ENCODE data around the gene PAM16.

PAM16 gene

DNA sequence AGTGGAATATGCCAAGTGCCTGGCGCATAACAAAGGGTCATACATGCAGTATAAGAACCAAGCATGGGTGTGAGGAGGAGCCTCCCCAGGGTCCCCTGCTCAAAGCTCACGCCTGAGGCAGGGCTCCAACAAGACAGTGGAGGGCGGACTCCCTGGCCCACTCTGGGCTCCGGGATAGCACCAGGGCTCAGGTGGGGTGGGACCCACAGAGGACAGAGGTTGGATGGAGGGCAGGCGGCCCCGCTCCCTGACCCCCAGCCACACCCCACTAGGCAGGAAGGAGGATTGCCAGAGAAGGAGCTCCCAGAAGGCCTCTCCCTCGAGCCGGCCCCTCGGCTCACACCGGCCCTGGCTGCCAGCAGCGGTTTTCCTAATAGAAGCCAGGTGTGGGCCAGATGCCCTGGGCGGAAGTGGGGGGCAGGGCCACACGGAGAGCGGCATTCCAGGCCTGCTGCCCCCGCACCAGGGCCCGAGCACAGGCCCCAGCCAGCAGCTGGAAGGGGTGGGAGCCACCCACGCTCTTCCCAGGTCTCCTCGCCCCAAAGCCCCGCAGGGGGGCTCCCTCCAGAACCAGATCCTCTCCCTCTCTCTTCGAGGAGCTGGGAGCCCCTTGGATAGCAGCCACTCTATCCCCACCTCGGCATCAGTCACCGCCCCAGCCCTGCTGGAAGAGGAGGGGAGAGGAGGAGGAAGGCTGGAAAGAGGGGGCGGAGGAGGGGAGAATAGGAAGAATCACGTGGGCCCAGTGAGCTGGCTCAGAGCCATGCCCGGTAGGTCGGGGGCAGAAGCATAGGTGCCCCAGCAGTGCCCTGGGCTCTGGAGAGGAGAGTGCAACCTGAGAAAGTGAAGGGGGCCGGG is 41.5 kb upstream of the PAM16 start:
- H3K4me2 ChIP-seq (ENCODE audit: low read length), result no peak overlapping the region
- H3K27me3 ChIP-seq (ENCODE audit: control insufficient read depth, insufficient read depth, low read length), result no peaks in the 10 kb centered on the region
- no peaks in the 10 kb centered on the region for H3K9me3 ChIP-seq (ENCODE audit: control insufficient read depth, low read length)
- no peak overlapping the region for H3K4me3 ChIP-seq (ENCODE audit: low read depth, low read length)
- TF ChIP-seq, protein P1, sequence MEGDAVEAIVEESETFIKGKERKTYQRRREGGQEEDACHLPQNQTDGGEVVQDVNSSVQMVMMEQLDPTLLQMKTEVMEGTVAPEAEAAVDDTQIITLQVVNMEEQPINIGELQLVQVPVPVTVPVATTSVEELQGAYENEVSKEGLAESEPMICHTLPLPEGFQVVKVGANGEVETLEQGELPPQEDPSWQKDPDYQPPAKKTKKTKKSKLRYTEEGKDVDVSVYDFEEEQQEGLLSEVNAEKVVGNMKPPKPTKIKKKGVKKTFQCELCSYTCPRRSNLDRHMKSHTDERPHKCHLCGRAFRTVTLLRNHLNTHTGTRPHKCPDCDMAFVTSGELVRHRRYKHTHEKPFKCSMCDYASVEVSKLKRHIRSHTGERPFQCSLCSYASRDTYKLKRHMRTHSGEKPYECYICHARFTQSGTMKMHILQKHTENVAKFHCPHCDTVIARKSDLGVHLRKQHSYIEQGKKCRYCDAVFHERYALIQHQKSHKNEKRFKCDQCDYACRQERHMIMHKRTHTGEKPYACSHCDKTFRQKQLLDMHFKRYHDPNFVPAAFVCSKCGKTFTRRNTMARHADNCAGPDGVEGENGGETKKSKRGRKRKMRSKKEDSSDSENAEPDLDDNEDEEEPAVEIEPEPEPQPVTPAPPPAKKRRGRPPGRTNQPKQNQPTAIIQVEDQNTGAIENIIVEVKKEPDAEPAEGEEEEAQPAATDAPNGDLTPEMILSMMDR (IDR thresholded peaks at IDR 0.05), result no peak
- H3K36me3 ChIP-seq (ENCODE audit: control insufficient read depth, insufficient read depth, low read length), result no peaks in the 10 kb centered on the region
- no peak overlapping the region for H3K27ac ChIP-seq
- no peak overlapping the region for H3K9ac ChIP-seq
- no peaks in the 10 kb centered on the region for H3K4me1 ChIP-seq
- H2AFZ ChIP-seq, result no peak overlapping the region
- no peaks in the 10 kb centered on the region for H3K79me2 ChIP-seq

DNA sequence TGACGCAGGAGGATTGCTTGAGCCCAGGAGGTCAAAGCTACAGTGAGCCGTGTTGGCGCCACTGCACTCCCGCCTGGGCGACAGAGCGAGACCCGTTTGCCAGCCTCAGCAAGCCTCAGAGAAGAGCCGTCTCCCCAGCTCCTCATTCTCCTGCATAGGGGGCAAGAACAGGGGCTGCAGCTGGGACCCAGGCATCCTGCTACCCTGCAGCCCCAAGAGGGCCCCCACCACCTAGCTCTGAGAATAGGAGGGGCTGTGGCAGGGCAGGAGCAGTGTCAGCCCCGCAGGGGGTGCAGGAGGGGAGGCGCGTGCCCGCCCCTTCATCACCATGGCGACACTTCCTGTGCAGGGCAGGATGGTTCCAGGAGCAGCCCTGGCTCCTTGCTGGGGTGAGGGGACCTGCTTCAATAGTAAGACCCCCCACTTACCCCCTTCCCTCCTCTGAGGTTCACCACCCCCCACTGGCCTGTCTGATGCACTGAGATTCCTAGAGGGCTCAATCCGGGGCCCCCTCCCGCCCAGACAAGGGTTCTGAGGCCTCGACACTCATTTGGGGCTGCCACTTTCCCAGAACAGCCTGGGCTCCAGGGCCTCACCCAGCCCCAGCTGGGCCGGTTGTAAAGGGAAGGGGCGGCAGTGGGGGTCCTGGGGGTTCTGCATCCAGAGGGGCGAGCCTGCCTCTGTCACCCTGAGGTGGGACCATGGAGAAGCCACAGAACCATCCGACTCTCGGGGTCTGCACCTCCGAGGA is 40.7 kb upstream of the PAM16 start:
- Histone ChIP-seq H3K4me1 (no peaks in the 10 kb centered on the region), H2AFZ (no peak overlapping the region), H3K27ac (no peak overlapping the region), H3K4me3 (ENCODE audit: low read depth, low read length) (no peak overlapping the region), H3K36me3 (ENCODE audit: control insufficient read depth, insufficient read depth, low read length) (no peaks in the 10 kb centered on the region), H3K9ac (no peak overlapping the region), H3K27me3 (ENCODE audit: control insufficient read depth, insufficient read depth, low read length) (no peaks in the 10 kb centered on the region), H3K9me3 (ENCODE audit: control insufficient read depth, low read length) (no peaks in the 10 kb centered on the region), H3K4me2 (ENCODE audit: low read length) (no peak overlapping the region), H3K79me2 (no peaks in the 10 kb centered on the region)
- TF ChIP-seq, protein P1 (IDR thresholded peaks at IDR 0.05), result no peak

DNA sequence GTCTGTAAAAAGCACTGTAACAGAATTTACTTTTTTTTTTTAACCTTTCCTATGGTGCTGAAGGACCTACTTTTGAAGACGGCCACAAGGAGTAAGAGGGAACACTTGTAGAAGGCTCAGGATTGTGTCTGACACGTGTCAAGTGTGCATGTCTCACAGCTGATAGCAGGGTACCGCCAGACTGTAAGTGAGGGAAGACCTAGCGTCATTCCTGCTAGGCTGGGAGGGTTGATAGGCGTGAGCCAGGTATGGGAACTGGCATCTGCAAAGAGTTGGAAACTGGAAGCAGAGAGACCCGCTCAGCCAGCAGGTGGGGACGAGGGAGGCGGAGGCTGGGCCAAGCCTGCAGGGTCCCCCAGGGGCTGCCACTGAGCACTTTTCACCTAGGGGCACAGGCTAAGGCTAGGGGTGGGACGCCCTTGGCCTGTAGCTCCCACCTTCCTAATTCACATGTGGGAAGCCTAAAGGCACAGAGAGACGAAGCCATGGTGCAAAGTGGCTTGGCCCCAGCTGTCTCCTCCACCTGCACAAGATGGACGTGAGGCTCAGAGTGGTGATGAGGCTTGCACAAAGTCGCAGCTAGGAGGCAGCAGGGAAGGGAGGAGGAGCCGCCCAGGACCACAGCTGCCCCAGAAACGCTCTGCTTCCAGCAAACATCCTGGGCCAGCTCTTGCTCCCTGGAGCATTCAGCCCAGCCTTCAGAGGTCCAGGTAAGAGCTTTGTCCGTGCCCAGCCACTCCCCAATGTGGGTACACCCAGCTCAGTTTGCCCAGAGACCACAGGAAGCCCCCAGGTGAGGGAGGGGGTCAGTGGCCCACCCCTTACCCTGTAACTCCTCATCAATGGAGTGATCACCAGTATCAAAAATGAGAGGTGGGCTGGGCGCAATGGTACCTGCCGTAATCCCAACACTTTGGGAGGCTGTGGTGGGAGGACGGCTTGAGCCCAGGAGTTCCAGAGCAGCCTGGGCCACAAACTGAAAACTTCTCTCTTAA is 39.4 kb upstream of the PAM16 start:
- Histone ChIP-seq H2AFZ (no peak overlapping the region), H3K27ac (no peak overlapping the region), H3K4me3 (ENCODE audit: low read depth, low read length) (no peak overlapping the region), H3K79me2 (no peaks in the 10 kb centered on the region), H3K27me3 (ENCODE audit: control insufficient read depth, insufficient read depth, low read length) (no peaks in the 10 kb centered on the region), H3K9ac (no peak overlapping the region), H3K4me1 (no peaks in the 10 kb centered on the region), H3K4me2 (ENCODE audit: low read length) (no peak overlapping the region), H3K9me3 (ENCODE audit: control insufficient read depth, low read length) (no peaks in the 10 kb centered on the region), H3K36me3 (ENCODE audit: control insufficient read depth, insufficient read depth, low read length) (no peaks in the 10 kb centered on the region)
- TF ChIP-seq, protein P1 (IDR thresholded peaks at IDR 0.05), result no peak

DNA sequence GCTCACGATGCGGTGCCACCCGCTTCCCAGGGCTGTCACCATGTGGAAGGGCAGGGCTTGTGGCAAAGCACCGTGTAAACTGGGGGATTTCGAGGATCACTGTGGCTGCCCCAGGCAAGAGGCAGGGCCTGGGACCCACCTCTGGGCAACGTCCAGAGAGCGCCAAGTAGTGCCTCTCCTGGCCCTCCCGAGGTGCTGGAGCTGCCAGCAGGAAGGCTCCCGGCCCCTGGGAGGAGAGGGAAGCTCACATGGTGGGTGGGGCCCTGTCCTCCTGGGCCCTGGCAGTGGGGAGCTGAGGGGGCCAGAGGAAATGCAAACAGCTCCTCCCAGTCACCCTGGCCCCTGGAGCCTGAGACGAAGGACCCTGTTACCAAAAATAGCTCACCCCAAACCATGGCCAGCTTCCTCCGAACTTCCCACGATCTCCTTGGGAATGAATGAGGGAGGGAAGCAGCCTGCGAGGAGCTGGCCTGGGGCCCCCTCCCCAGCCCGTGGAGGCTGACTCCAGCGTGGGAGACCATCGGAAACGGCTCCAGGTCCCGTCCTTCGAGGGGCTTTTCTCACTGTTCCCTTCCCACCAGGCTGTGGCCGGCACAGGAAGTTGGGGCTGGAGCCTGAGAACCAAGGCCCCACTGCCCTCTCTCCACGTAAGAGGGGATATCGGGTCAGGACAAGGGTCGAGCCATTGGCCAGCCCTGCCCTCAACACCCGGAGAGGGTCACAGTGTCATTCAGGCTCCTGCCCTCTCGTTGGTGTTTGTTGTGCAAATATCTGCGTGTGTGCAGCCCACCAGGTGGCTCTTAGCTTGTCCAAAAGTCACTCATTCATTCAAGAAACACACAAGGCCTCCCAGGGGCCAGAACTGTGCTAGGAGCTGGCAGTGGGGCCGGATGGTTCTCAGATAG is 38.2 kb upstream of the PAM16 start:
- H3K79me2 ChIP-seq, result no peaks in the 10 kb centered on the region
- no peaks in the 10 kb centered on the region for H3K36me3 ChIP-seq (ENCODE audit: control insufficient read depth, insufficient read depth, low read length)
- TF ChIP-seq, protein P1 (IDR thresholded peaks at IDR 0.05), result no peak
- H3K27ac ChIP-seq, result peak overlapping the region; percentile 24
- H3K4me1 ChIP-seq, result no peaks in the 10 kb centered on the region
- H3K4me3 ChIP-seq (ENCODE audit: low read depth, low read length), result no peak overlapping the region
- H2AFZ ChIP-seq, result no peak overlapping the region
- H3K4me2 ChIP-seq (ENCODE audit: low read length), result no peak overlapping the region
- no peaks in the 10 kb centered on the region for H3K27me3 ChIP-seq (ENCODE audit: control insufficient read depth, insufficient read depth, low read length)
- H3K9me3 ChIP-seq (ENCODE audit: control insufficient read depth, low read length), result no peaks in the 10 kb centered on the region
- no peak overlapping the region for H3K9ac ChIP-seq
